HCT116 (cell line): ENCODE measurements around the gene MYDGF. TPM values are rescaled to one million over a fixed set of nuclear protein-coding genes. Genes with fewer than 3 reads are reported as not detected.
A peak's percentile ranks its signal among the peaks of the same experiment; 100 is the strongest.

Experiments
- ATAC-seq: fragments of 200-7000 bp; cut with Tn5 transposase; 2 replicates; pipeline ENCODE4 v1.9.1; 2020; ENCODE audit warnings: mild to moderate bottlenecking, moderate library complexity
- BruUV-seq: library from RNA; stranded (reverse); fragments of 400-500 nt; replicated peaks from 2 replicates; lab custom pipeline; 2021; lab: Mats Ljungman, UMichigan
- CTCF ChIA-PET: fragments of 300-600 bp; sonication (Branson Sonifier 250); formaldehyde crosslinking; loops from one replicate; lab custom pipeline; 2021; ENCODE audit warnings: antibody characterized with exemption; lab: Charles Lee
- POLR2A ChIA-PET: fragments of 300-600, 350-600 bp; sonication (Branson Sonifier 250); formaldehyde crosslinking; loops from one replicate; lab custom pipeline; 2021; ENCODE audit warnings: antibody characterized with exemption; lab: Charles Lee
- RAD21 ChIA-PET, 2 experiments: fragments of 300-600 bp; sonication (Branson Sonifier 250); formaldehyde crosslinking; loops; one replicate each; lab custom pipeline; 2023; ENCODE audit warnings: low total read pairs in 2 of 2; ENCODE audit not compliant: uncharacterized antibody in 2 of 2, unreplicated experiment in 2 of 2, low non-redundant PET in 1 of 2; lab: Charles Lee
- DNase-seq: peaks from one replicate; pipeline ENCODE4 v3.0.0-alpha.2; 2010; ENCODE audit warnings: low read depth, low spot score
- H2AFZ ChIP-seq: fragments of 200-600 bp; shearing (Covaris generic), sonication (generic); 2 replicates; pipeline ENCODE4 v1.6.1; 2017; ENCODE audit warnings: low read depth, mixed run types, mixed read lengths, antibody characterized with exemption, low read length; ENCODE audit not compliant: poor library complexity, severe bottlenecking
- H3K27ac ChIP-seq: 2 replicates; pipeline ENCODE4 v1.5.1; 2012; ENCODE audit warnings: low read depth, low read length
- H3K27me3 ChIP-seq: fragments of 200-600 bp; sonication (generic); 2 replicates; pipeline ENCODE4 v1.6.1; 2016; ENCODE audit warnings: mixed run types, low read length, mixed read lengths; ENCODE audit not compliant: insufficient read depth
- H3K36me3 ChIP-seq, 2 experiments: fragments of 200-500 bp in 1 of 2; fragments of 200-600 bp in 1 of 2; sonication (Bioruptor generic) in 1 of 2; sonication (generic) in 1 of 2; 2 replicates each; pipeline versions ENCODE4 v1.5.1 to v1.6.1; 2014 to 2016; ENCODE audit warnings: low read length in 2 of 2, inconsistent platforms in 1 of 2, mixed read lengths in 1 of 2, mixed run types in 1 of 2; ENCODE audit not compliant: insufficient read depth in 2 of 2, control insufficient read depth in 1 of 2
- H3K4me1 ChIP-seq, 2 experiments: fragments of 200-600 bp in 1 of 2; sonication (generic) in 1 of 2; 2 replicates each; pipeline versions ENCODE4 v1.5.1 to v1.6.1; 2012 to 2017; ENCODE audit warnings: low read length in 2 of 2, inconsistent platforms in 1 of 2, mild to moderate bottlenecking in 1 of 2, mixed read lengths in 1 of 2, mixed run types in 1 of 2, moderate library complexity in 1 of 2; ENCODE audit not compliant: insufficient read depth in 2 of 2, control insufficient read depth in 1 of 2
- H3K4me2 ChIP-seq: fragments of 200-600 bp; sonication (generic); 2 replicates; pipeline ENCODE4 v1.6.1; 2017; ENCODE audit warnings: mixed run types, low read length, mixed read lengths
- H3K4me3 ChIP-seq, 2 experiments: fragments of 200-600 bp in 1 of 2; sonication (generic) in 1 of 2; replicated peaks in 1 of 2; 2 replicates each; pipeline ENCODE4 v1.5.1; 2011 to 2016; ENCODE audit warnings: low read length in 2 of 2, control low read depth in 1 of 2, low read depth in 1 of 2, mild to moderate bottlenecking in 1 of 2, mixed read lengths in 1 of 2, mixed run types in 1 of 2
- H3K79me2 ChIP-seq: fragments of 200-600 bp; sonication (generic); 2 replicates; pipeline ENCODE4 v1.6.1; 2017; ENCODE audit warnings: mild to moderate bottlenecking, mixed run types, low read length, moderate library complexity, mixed read lengths; ENCODE audit not compliant: insufficient read depth
- H3K9ac ChIP-seq: fragments of 200-600 bp; sonication (generic); 2 replicates; pipeline ENCODE4 v1.6.1; 2016; ENCODE audit warnings: low read length, mixed read lengths
- H3K9me2 ChIP-seq: fragments of 200-600 bp; sonication (generic), shearing (Covaris generic); 2 replicates; pipeline ENCODE4 v1.6.1; 2017; ENCODE audit warnings: mixed run types, mild to moderate bottlenecking, moderate library complexity; ENCODE audit not compliant: insufficient read depth
- H3K9me3 ChIP-seq, 2 experiments: fragments of 200-500 bp in 1 of 2; fragments of 200-600 bp in 1 of 2; sonication (Bioruptor generic) in 1 of 2; sonication (generic) in 1 of 2; 2 replicates each; pipeline ENCODE4 v1.6.1; 2014 to 2017; ENCODE audit warnings: low read length in 2 of 2, mixed read lengths in 2 of 2, inconsistent platforms in 1 of 2, low read depth in 1 of 2, mild to moderate bottlenecking in 1 of 2, mixed run types in 1 of 2, moderate library complexity in 1 of 2; ENCODE audit not compliant: control insufficient read depth in 1 of 2, insufficient read depth in 1 of 2
- H4K20me1 ChIP-seq: fragments of 200-600 bp; sonication (generic), shearing (Covaris generic); 2 replicates; pipeline ENCODE4 v1.6.1; 2017; ENCODE audit warnings: mixed run types, mild to moderate bottlenecking, moderate library complexity; ENCODE audit not compliant: insufficient read depth
- CTCF ChIP-seq, 3 experiments: fragments of 200-600 bp in 1 of 3; sonication (generic) in 1 of 3; IDR thresholded peaks in 2 of 3; conservative IDR thresholded peaks in 1 of 3; 2 replicates each; pipeline ENCODE4 v1.5.1; 2012 to 2017; ENCODE audit warnings: low read depth in 2 of 3, low read length in 2 of 3, antibody characterized with exemption in 1 of 3, borderline replicate concordance in 1 of 3, control low read depth in 1 of 3, mild to moderate bottlenecking in 1 of 3, mixed read lengths in 1 of 3, mixed run types in 1 of 3, moderate library complexity in 1 of 3; ENCODE audit not compliant: insufficient read depth in 1 of 3
- ELF1 ChIP-seq: IDR thresholded peaks from 2 replicates; pipeline ENCODE4 v1.6.1; 2012; ENCODE audit warnings: low read depth, borderline replicate concordance
- FOSL1 ChIP-seq: IDR thresholded peaks from 2 replicates; pipeline ENCODE4 v1.6.1; 2012; ENCODE audit warnings: low read depth
- REST ChIP-seq: IDR thresholded peaks from 2 replicates; pipeline ENCODE4 v1.6.1; 2012; ENCODE audit warnings: low read depth
- SIN3A ChIP-seq: IDR thresholded peaks from 2 replicates; pipeline ENCODE4 v1.6.1; 2012; ENCODE audit warnings: low read depth
- intact Hi-C: fragments of 100-400 bp; cut with micrococcal nuclease; formaldehyde crosslinking; loops from 2 replicates; pipeline ENCODE4 v1.10.0; 2022
- total RNA-seq: library from RNA; stranded (reverse); gene quantifications from one replicate; pipeline ENCODE4 v1.2.1, GENCODE V29; 2021; ENCODE audit not compliant: unreplicated experiment

MYDGF gene
- total RNA-seq, 1 experiment from 2014 or later = 110 TPM

DNA sequence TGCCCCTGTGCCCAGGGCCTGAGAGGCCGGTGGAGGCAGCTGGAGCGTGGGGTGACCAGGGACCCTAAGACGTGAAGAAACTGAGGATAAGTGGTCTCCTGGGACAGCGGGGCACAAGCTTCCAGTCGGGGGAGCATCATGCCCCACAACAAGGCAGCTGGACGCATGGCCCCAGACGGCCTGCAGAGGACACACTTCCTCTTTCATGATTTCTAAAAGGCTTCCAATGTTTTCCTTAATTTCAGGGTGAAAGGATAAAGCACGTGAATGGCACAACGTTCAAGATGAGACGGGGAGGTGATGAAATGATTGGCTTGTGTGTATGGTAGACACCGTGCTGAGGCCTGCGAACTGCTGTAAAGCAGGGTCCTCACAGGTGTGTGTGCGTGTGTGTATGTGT is 20.2 kb upstream of the MYDGF start:
- Histone ChIP-seq H3K9me2 (no peaks in the 10 kb centered on the region), H3K27me3 (no peaks in the 10 kb centered on the region), H3K4me2 (no peak overlapping the region), H2AFZ (no peak overlapping the region), H3K4me3 (no peak overlapping the region), H3K4me1 (peaks cover 8 to 17% of the 10 kb centered on the region in 2 experiments), H3K79me2 (peaks cover 9% of the 10 kb centered on the region; the same call in 1 of the 2 replicates), H3K9me3 (no peaks in the 10 kb centered on the region), H3K36me3 (peaks cover 4 to 52% of the 10 kb centered on the region in 2 experiments), H4K20me1 (no peaks in the 10 kb centered on the region), H3K9ac (no peak overlapping the region), H3K27ac (no peak overlapping the region)
- TF ChIP-seq REST (no peak), FOSL1 (no peak), CTCF (IDR thresholded peaks at IDR 0.05 in 2 of 3, conservative IDR thresholded peaks at IDR 0.05 in 1 of 3; ENCODE audit: borderline replicate concordance in 1 of 3, insufficient read depth in 1 of 3, low read depth in 2 of 3, low read length in 2 of 3) (0 out of 6 replicates have a peak, but pooled peaks of 1 of the 3 experiments have one; percentile 21), ELF1 (no peak), SIN3A (no peak)
- ChIA-PET POLR2A (no interaction called here), CTCF (no interaction called here), RAD21 (no interaction called here)
- BruUV-seq = no TSS peak
- DNase-seq = no peak
- intact Hi-C loops = no loop called here
- ATAC-seq = no peak
